NCI-H2107 (cell line): Measurements from ENCODE around the gene SNX11.

Experiments used
- DNase-seq: peaks from one replicate; lab custom pipeline; 2025; lab: John Stamatoyannopoulos, UW

SNX11 gene

DNA sequence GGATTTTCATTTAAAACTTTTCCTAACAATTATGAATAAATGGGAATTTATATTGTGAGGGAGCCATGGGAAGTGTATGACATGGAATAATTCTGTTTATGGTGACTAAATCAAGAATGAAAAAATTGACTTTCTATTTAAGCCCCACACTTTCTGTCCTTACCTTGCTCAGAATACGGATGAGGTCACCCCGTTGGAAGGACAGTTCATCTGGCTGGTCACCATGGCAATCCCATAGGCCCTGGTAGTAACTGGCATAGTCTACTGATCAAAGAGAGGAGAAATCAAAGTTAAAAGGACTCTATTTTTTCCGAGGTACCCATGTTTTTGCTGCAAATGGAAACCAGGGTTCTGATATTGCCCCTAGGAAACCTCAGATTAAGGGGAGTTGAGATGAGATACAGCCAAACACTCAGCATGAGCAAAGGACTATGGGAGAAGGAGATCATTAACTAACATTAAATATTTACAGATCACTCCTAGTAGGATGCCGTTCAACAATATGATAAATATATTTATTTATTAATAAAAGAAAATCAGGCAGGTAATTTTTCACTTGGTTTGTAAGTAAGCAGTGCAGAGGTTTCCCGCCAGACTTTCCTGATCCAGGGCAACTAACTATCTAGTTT is 54.9 kb downstream of the SNX11 start:
- DNase-seq, result no peak

- no peak for DNase-seq
Observed at GRCh38 chr17:48162946-48163506, 55.5 kb downstream of the SNX11 start.

- DNase-seq, result no peak
Observed at GRCh38 chr17:48163809-48164208, 56.2 kb downstream of the SNX11 start.

- DNase-seq, result no peak
Observed at GRCh38 chr17:48169926-48170325, 62.4 kb downstream of the SNX11 start.
